Cardiac muscle cell (in vitro differentiated cells and primary cell): ENCODE results near the gene EML5. TPM values are rescaled to one million over a fixed set of nuclear protein-coding genes. Genes with fewer than 3 reads are reported as not detected.

ENCODE experiments used
- DNase-seq, 2 donors: peaks; one replicate each; pipeline versions ENCODE4 v3.0.0 to v3.0.0-alpha.2; 2010 to 2017; ENCODE audit warnings: low read depth in 1 of 2, low spot score in 1 of 2
- H3K27ac ChIP-seq: fragments of 200-600 bp; sonication (generic); 2 replicates; pipeline ENCODE4 v1.5.1; 2016
- H3K27me3 ChIP-seq: fragments of 200-600 bp; sonication (generic); 2 replicates; pipeline ENCODE4 v1.6.0; 2016; ENCODE audit warnings: control low read depth
- H3K36me3 ChIP-seq: fragments of 200-600 bp; sonication (generic); 2 replicates; pipeline ENCODE4 v1.5.1; 2016; ENCODE audit warnings: control low read depth
- H3K4me1 ChIP-seq: fragments of 200-600 bp; sonication (generic); 2 replicates; pipeline ENCODE4 v1.8.1; 2017; ENCODE audit warnings: low read depth, mild to moderate bottlenecking, mixed run types
- H3K4me3 ChIP-seq: fragments of 200-600 bp; sonication (generic); 2 replicates; pipeline ENCODE4 v1.5.1; 2016; ENCODE audit warnings: mild to moderate bottlenecking
- H3K9me3 ChIP-seq: fragments of 200-600 bp; sonication (generic); 2 replicates; pipeline ENCODE4 v1.5.1; 2017; ENCODE audit warnings: low read depth, mild to moderate bottlenecking, control low read depth
- polyA plus RNA-seq: library from polyadenylated mRNA; unstranded; fragments of >200 nt; fragmentation: Nextera tagmentation; extraction: Ambion mirVana; gene quantifications from 2 replicates; pipeline ENCODE4 v1.2.1, GENCODE V29; 2016
- total RNA-seq: library from RNA; depleted of rRNA; stranded (reverse); fragments of >200 nt; gene quantifications from 2 replicates; pipeline ENCODE4 v1.2.3, GENCODE V29; 2016
- TF ChIP-seq, protein P1 (sequence below): IDR thresholded peaks from 2 replicates; pipeline ENCODE4 v1.5.1; 2012; ENCODE audit warnings: low read depth, mild to moderate bottlenecking, low read length

The EML5 gene
- total and polyA plus RNA-seq, 2 experiments from 2014 or later = 0.33 to 0.92 TPM

DNA sequence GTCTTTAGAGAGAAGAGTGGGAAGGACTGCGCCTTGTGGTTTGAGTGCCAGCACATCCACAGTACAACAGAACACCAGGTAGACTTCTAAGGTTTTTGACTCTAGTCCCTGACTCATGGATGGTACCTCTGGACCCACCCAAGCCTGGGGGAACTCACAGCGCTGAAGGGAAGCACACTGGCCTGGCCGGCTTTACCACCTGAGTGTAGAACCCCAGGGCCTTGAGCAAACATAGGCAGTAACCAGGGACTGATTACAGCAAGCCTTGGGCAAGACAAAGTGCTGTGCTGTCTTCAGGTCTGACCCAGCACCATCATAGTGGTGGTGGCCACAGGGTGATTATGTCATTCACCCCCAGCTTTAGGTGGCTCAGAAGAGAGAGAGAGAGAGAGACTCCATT, 17.2 kb downstream of the EML5 start:
- Histone ChIP-seq H3K27me3 (no peaks in the 10 kb centered on the region), H3K4me3 (no peak overlapping the region), H3K27ac (no peak overlapping the region), H3K36me3 (no peaks in the 10 kb centered on the region), H3K4me1 (no peaks in the 10 kb centered on the region), H3K9me3 (no peaks in the 10 kb centered on the region)
- TF ChIP-seq, protein P1, sequence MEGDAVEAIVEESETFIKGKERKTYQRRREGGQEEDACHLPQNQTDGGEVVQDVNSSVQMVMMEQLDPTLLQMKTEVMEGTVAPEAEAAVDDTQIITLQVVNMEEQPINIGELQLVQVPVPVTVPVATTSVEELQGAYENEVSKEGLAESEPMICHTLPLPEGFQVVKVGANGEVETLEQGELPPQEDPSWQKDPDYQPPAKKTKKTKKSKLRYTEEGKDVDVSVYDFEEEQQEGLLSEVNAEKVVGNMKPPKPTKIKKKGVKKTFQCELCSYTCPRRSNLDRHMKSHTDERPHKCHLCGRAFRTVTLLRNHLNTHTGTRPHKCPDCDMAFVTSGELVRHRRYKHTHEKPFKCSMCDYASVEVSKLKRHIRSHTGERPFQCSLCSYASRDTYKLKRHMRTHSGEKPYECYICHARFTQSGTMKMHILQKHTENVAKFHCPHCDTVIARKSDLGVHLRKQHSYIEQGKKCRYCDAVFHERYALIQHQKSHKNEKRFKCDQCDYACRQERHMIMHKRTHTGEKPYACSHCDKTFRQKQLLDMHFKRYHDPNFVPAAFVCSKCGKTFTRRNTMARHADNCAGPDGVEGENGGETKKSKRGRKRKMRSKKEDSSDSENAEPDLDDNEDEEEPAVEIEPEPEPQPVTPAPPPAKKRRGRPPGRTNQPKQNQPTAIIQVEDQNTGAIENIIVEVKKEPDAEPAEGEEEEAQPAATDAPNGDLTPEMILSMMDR = no peak
- no peak for DNase-seq

DNA sequence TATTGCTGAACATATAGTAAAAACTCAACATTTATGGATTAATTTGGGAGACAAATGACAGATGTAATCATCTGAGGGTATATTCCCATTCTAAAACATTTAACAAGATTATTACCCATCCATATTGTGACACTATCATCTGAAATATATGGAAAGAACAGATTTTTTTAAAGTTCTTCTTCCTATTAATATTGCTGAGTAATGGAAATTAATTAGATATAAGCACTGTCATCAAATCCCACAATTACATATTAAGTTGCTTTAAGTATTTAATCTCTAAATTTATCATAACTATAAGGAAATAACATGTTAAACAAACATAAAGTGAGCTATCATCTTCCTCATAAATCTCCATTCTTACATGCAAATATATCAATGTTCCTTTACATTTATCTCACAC, 22.0 kb downstream of the EML5 start:
- DNase-seq = no peak
- Histone ChIP-seq H3K27me3 (no peaks in the 10 kb centered on the region), H3K4me1 (no peaks in the 10 kb centered on the region), H3K4me3 (no peak overlapping the region), H3K9me3 (no peaks in the 10 kb centered on the region), H3K36me3 (no peaks in the 10 kb centered on the region), H3K27ac (no peak overlapping the region)
- TF ChIP-seq, protein P1 = no peak

DNA sequence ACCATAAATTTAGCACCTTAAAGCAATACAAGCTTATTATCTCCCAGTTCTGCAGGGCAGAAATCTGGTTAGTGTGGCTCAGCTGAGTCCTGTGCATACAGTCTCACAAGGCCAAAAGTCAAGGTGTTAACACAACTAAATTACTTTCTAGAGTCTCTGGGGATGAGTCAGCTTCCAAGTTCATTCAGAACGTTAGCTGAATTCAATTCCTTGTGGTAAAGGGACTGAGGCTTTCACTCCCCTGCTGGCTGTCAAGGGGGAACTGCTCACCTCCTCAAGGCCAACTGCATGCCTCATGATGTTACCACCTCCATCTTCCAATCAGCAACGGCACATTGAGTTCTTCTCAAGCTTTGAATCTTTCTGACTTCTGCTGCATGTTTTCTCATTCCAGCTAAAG, 27.6 kb downstream of the EML5 start:
- TF ChIP-seq, protein P1 = no peak
- no peak overlapping the region for H3K27ac ChIP-seq
- no peak overlapping the region for H3K4me3 ChIP-seq
- no peaks in the 10 kb centered on the region for H3K36me3 ChIP-seq
- no peaks in the 10 kb centered on the region for H3K27me3 ChIP-seq
- H3K4me1 ChIP-seq = no peaks in the 10 kb centered on the region
- no peaks in the 10 kb centered on the region for H3K9me3 ChIP-seq
- DNase-seq = no peak

DNA sequence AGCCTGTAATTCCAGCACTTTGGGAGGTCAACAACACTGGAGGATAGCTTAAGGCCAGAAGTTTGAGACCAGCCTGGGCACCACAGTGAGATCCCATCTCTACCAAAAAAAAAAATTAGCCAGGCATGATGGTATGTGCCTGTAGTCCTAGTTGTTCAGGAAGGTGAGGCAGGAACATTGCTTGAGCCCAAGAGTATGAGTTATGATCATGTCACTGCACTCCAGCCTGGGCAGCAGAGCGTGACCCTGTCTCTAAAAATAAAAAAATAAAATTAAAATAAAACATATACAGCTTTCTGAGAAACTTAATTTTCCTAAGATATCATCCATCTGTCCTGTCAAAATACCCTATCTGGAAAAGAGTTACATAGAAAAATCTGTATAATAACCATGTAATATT, 38.9 kb downstream of the EML5 start:
- H3K36me3 ChIP-seq = no peaks in the 10 kb centered on the region
- no peaks in the 10 kb centered on the region for H3K27me3 ChIP-seq
- H3K4me1 ChIP-seq = no peaks in the 10 kb centered on the region
- H3K9me3 ChIP-seq = no peaks in the 10 kb centered on the region
- no peak overlapping the region for H3K27ac ChIP-seq
- TF ChIP-seq, protein P1 = no peak
- no peak overlapping the region for H3K4me3 ChIP-seq
- DNase-seq = no peak

DNA sequence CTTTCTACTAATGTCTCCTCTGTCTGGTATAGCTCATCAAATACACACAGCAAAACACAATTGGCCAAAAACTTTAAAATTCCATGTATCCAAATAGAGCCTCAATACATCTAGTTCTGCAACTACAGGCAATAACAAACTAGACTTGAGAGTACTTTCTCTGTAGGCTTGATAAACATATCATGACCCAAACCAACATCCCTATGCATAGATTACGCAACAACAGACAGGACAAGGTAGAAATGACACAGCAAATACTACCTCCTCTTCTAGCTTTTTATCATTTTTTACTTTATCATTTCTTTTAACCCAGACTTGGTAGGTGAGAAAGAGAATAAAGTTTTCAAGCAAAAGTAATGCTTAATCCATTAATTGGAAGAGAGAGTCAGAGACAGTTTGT, 41.8 kb downstream of the EML5 start:
- no peaks in the 10 kb centered on the region for H3K27me3 ChIP-seq
- DNase-seq = no peak
- H3K4me1 ChIP-seq = no peaks in the 10 kb centered on the region
- no peak overlapping the region for H3K27ac ChIP-seq
- H3K36me3 ChIP-seq = no peaks in the 10 kb centered on the region
- TF ChIP-seq, protein P1 = no peak
- no peak overlapping the region for H3K4me3 ChIP-seq
- H3K9me3 ChIP-seq = no peaks in the 10 kb centered on the region

DNA sequence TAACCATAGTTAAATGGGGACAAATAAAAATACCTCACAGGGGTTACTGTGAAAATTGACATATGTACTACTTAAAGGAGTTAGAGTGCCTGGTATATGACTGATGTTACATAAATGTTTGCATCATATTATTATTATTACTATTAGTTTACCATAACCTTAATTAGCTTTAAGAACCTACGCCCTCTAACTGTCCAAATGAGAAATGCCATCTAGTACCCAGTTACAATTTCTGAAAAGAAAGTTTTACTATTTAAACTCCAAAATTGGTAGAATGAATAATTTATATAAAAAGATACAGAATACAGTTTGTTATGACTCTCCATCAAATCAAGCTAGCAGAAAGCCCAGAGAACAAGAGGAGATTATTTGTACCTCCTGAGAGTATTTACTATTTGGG, 42.3 kb downstream of the EML5 start:
- Histone ChIP-seq H3K4me3 (no peak overlapping the region), H3K9me3 (no peaks in the 10 kb centered on the region), H3K27me3 (no peaks in the 10 kb centered on the region), H3K4me1 (no peaks in the 10 kb centered on the region), H3K36me3 (no peaks in the 10 kb centered on the region), H3K27ac (no peak overlapping the region)
- DNase-seq = no peak
- TF ChIP-seq, protein P1 = no peak
